ENCODE measurements around the gene HSD17B8.
A peak's percentile ranks its signal among the peaks of the same experiment; 100 is the strongest.

HSD17B8 gene

GRCh38 chr6:33204415-33205190 lies at the start of gene HSD17B8:
Gene HSD17B8 (plus strand): TSS chr6:33204655. CDS start chr6:33204669, 14 bp downstream.
- peak; percentile 88 for DNase-seq (ENCODE audit: low spot score)

- DNase-seq (ENCODE audit: low spot score) = no peak
Measured at GRCh38 chr6:33156561-33156960, 47.9 kb upstream of the HSD17B8 start.

- DNase-seq (ENCODE audit: low spot score) = no peak
Measured at GRCh38 chr6:33156964-33157363, 47.5 kb upstream of the HSD17B8 start.

- DNase-seq (ENCODE audit: low spot score) = no peak
Measured at GRCh38 chr6:33160096-33160495, 44.4 kb upstream of the HSD17B8 start.

- peak; percentile 23 for DNase-seq (ENCODE audit: low spot score)
Measured at GRCh38 chr6:33160728-33161344, 43.6 kb upstream of the HSD17B8 start.

- peak; percentile 57 for DNase-seq (ENCODE audit: low spot score)
Measured at GRCh38 chr6:33161354-33162331, 42.8 kb upstream of the HSD17B8 start.

- no peak for DNase-seq (ENCODE audit: low spot score)
Measured at GRCh38 chr6:33163540-33163939, 40.9 kb upstream of the HSD17B8 start.

GRCh38 chr6:33164176-33164575 lies 40.3 kb upstream of the HSD17B8 start:
- no peak for DNase-seq (ENCODE audit: low spot score)

GRCh38 chr6:33164665-33165373 lies 39.6 kb upstream of the HSD17B8 start:
- DNase-seq (ENCODE audit: low spot score) = no peak

- DNase-seq (ENCODE audit: low spot score) = no peak
Measured at GRCh38 chr6:33165581-33166258, 38.7 kb upstream of the HSD17B8 start.

GRCh38 chr6:33166363-33166762 lies 38.1 kb upstream of the HSD17B8 start:
- DNase-seq (ENCODE audit: low spot score) = no peak

- no peak for DNase-seq (ENCODE audit: low spot score)
Measured at GRCh38 chr6:33166811-33167210, 37.6 kb upstream of the HSD17B8 start.

GRCh38 chr6:33167374-33168283 lies 36.8 kb upstream of the HSD17B8 start:
- DNase-seq (ENCODE audit: low spot score) = no peak

GRCh38 chr6:33168284-33168601 lies 36.2 kb upstream of the HSD17B8 start:
- no peak for DNase-seq (ENCODE audit: low spot score)

- no peak for DNase-seq (ENCODE audit: low spot score)
Measured at GRCh38 chr6:33168639-33169038, 35.8 kb upstream of the HSD17B8 start.

- DNase-seq (ENCODE audit: low spot score) = no peak
Measured at GRCh38 chr6:33169291-33170175, 34.9 kb upstream of the HSD17B8 start.

- no peak for DNase-seq (ENCODE audit: low spot score)
Measured at GRCh38 chr6:33170176-33171015, 34.1 kb upstream of the HSD17B8 start.

Data from kidney tubule cell (primary cell).